Measurements from ENCODE around the gene MAPK4.
"Not testable (repeated sequence)": the region's sequence is repeated elsewhere in the genome, so short reads cannot be mapped to it uniquely, and the experiment has no call there.

Gene MAPK4

DNA sequence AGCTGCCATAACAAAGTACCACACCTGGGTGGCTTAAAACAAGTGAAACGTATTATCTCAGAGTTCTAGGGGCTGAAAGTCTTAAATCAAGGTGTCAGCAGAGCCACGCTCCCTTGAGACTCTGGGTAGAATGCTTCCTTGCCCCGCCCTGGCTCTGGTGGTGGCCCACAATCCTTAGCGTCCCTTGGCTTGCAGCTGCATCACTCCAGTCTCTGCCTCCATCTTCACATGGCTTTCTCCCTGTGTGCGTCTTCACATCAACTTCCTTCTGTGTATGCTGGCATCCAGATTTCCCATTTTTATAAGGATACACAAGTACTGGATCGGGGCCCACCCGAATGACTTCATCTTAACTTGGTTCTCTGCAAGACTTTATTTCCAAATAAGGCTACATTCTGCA lies 197.5 kb downstream of the MAPK4 start:
- TF ChIP-seq, protein P1, sequence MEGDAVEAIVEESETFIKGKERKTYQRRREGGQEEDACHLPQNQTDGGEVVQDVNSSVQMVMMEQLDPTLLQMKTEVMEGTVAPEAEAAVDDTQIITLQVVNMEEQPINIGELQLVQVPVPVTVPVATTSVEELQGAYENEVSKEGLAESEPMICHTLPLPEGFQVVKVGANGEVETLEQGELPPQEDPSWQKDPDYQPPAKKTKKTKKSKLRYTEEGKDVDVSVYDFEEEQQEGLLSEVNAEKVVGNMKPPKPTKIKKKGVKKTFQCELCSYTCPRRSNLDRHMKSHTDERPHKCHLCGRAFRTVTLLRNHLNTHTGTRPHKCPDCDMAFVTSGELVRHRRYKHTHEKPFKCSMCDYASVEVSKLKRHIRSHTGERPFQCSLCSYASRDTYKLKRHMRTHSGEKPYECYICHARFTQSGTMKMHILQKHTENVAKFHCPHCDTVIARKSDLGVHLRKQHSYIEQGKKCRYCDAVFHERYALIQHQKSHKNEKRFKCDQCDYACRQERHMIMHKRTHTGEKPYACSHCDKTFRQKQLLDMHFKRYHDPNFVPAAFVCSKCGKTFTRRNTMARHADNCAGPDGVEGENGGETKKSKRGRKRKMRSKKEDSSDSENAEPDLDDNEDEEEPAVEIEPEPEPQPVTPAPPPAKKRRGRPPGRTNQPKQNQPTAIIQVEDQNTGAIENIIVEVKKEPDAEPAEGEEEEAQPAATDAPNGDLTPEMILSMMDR (IDR thresholded peaks at IDR 0.05; ENCODE audit: insufficient read depth, low read length, missing control alignments), result no peak
- DNase-seq (ENCODE audit: low read depth, low spot score), result no peak
- CTCF ChIA-PET, result interaction anchor here (1.0 kb wide), 1 partner anchor 13 kb away, joined by 4 read pairs; no protein-coding TSS in a partner anchor
- POLR2A ChIA-PET, result no interaction called here
- H3K4me3 ChIP-seq (ENCODE audit: low read depth, low read length), result no peak overlapping the region

DNA sequence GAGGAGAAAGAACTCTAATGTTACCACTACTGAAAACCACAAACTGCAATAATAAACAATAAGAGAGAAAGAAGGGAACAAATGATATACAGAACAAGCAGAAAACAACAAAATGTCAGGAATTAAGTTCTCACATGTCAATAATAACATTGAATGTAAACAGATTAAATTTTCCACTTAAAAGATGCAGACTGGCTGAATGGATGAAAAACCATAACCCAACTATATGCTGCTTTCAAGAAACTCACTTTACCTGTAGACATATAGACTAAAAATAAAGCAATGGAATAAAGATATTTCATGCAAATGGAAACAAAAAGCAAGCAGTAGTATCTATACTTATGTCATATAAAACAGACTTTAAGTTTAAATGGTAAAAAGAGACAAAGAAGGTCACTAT lies 209.6 kb downstream of the MAPK4 start:
- TF ChIP-seq, protein P1 (IDR thresholded peaks at IDR 0.05; ENCODE audit: insufficient read depth, low read length, missing control alignments), result no peak
- ChIA-PET CTCF (no interaction called here), POLR2A (no interaction called here)
- no peak for DNase-seq (ENCODE audit: low read depth, low spot score)
- H3K4me3 ChIP-seq (ENCODE audit: low read depth, low read length), result no peak overlapping the region

DNA sequence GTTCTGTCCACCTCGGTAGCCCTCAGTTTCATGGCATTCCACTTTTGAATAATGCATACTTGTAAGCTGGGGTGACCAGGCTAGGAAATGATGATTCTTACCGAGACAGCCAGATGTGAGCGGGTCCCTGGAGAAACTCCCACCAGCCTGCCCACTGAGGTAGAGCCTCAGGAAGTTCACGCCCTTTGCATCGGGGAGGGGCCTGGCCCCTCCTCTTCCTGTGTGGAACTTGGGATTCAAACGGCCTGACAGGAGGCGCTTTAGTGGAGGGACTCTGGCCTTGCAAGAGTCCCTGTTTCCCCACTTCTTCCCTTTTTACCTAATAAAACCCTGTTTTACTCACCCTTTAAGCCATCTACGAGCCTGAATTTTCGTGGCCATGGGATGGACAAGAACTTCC lies 215.3 kb downstream of the MAPK4 start:
- TF ChIP-seq, protein P1 (IDR thresholded peaks at IDR 0.05; ENCODE audit: insufficient read depth, low read length, missing control alignments), result no peak
- no peak for DNase-seq (ENCODE audit: low read depth, low spot score)
- CTCF ChIA-PET, result no interaction called here
- POLR2A ChIA-PET, result no interaction called here
- no peak overlapping the region for H3K4me3 ChIP-seq (ENCODE audit: low read depth, low read length)

DNA sequence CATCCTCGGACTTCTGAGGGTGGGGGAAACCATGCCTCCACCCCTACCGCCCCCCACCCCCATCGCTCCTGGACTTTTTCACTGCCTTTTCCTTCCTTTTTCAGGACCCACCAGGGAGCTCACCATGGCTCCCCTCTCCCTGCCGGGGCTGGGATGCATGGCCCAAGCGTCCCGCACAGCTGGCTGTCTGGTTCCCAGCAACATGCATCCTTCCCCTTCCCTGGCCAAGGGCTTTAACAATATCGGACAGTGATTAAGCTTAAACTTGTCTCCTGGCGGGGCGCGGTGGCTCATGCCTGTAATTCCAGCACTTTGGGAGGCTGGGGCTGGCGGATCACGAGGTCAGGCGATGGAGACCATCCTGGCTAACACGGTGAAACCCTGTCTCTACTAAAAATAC lies 215.8 kb downstream of the MAPK4 start:
- no peak for DNase-seq (ENCODE audit: low read depth, low spot score)
- no peak overlapping the region for H3K4me3 ChIP-seq (ENCODE audit: low read depth, low read length)
- ChIA-PET POLR2A (no interaction called here), CTCF (no interaction called here)
- TF ChIP-seq, protein P1 (IDR thresholded peaks at IDR 0.05; ENCODE audit: insufficient read depth, low read length, missing control alignments), result no peak

DNA sequence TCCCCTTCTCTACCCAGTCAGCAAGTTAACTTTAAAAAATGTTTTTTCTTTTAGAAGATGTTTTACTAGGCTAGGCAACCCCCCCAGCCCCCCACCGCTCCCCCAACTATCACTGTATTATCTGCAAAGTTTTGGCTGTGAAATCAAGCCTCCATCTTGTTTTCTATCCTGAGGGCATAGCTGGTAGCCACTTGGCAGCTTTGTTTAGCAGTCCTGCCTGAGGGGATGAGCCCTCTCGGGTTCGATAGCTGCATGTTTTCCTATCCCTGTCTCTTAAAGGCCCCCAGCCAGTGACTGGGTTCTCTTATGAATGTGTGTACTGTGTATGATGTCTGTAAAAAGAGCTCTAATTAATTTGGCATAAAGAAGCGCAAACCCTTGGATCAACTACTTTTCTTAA lies 216.5 kb downstream of the MAPK4 start:
- no peak overlapping the region for H3K4me3 ChIP-seq (ENCODE audit: low read depth, low read length)
- CTCF ChIA-PET, result no interaction called here
- no peak for DNase-seq (ENCODE audit: low read depth, low spot score)
- TF ChIP-seq, protein P1 (IDR thresholded peaks at IDR 0.05; ENCODE audit: insufficient read depth, low read length, missing control alignments), result no peak
- POLR2A ChIA-PET, result no interaction called here

DNA sequence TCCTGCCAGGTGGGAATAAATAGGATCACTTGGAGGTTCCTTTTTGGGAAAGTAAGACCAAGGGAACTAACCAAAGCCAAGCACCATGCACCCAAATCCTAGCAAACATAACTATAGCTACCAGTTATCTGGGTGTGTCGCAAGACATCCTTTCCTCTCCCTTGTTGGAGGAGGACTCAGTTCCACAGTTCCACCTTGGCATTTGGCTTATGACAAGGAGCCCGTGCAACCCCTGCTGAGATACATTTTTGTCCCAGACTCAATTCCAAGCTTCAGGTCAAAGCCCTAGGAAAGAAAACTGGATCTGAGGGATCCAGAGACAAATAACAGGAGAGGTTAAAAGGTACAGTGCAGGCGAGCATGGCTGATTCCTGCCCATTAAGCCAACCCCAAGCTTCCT lies 219.1 kb downstream of the MAPK4 start:
- POLR2A ChIA-PET, CTCF ChIA-PET: not testable (repeated sequence)

More for the DNA sequence above, 219.1 kb downstream of the MAPK4 start:
- H3K4me3 ChIP-seq (ENCODE audit: low read depth, low read length); DNase-seq (ENCODE audit: low read depth, low spot score): not testable (repeated sequence)
